Left renal cortex interstitium (tissue), 4 donors: Measurements from ENCODE around the gene SEC61A2. TPM values are rescaled to one million over a fixed set of nuclear protein-coding genes. Genes with fewer than 3 reads are reported as not detected.
"Not testable (repeated sequence)": the region's sequence is repeated elsewhere in the genome, so short reads cannot be mapped to it uniquely, and the experiment has no call there.

Source experiments
- DNase-seq, 4 donors: peaks; one replicate each; pipeline ENCODE4 v3.0.0-alpha.2; 2013; ENCODE audit warnings: low read depth in 4 of 4, low spot score in 2 of 4, missing footprints in 1 of 4
- polyA plus RNA-seq, 4 donors: library from polyadenylated mRNA; unstranded; fragments of 120-200 nt; gene quantifications; one replicate each; pipeline ENCODE4 v1.2.1, GENCODE V29; 2013; ENCODE audit not compliant: insufficient read length in 4 of 4

SEC61A2 gene
- polyA plus RNA-seq, 4 donors, result 11.8 to 24.5 (median 17.9) TPM

- no peak for DNase-seq
Observed at GRCh38 chr10:12158111-12158510, 28.6 kb downstream of the SEC61A2 start.

- DNase-seq, result no peak
Observed at GRCh38 chr10:12160664-12161063, 31.2 kb downstream of the SEC61A2 start.

GRCh38 chr10:12162927-12163326 is 33.5 kb downstream of the SEC61A2 start:
- no peak for DNase-seq

GRCh38 chr10:12164085-12164484 is 34.6 kb downstream of the SEC61A2 start:
- no peak for DNase-seq

GRCh38 chr10:12165036-12165435 is 35.6 kb downstream of the SEC61A2 start:
- DNase-seq, result no peak

GRCh38 chr10:12165999-12166775 is 36.7 kb downstream of the SEC61A2 start:
- no peak for DNase-seq

- DNase-seq, result not testable (repeated sequence)
Observed at GRCh38 chr10:12171512-12171911, 42.0 kb downstream of the SEC61A2 start.

- DNase-seq, result no peak
Observed at GRCh38 chr10:12177642-12178041, 48.2 kb downstream of the SEC61A2 start.

- DNase-seq, result no peak
Observed at GRCh38 chr10:12179606-12180170, 50.2 kb downstream of the SEC61A2 start.

GRCh38 chr10:12180221-12180974 is 50.9 kb downstream of the SEC61A2 start:
- DNase-seq, result no peak

- no peak for DNase-seq
Observed at GRCh38 chr10:12181065-12181775, 51.7 kb downstream of the SEC61A2 start.

GRCh38 chr10:12184165-12184564 is 54.7 kb downstream of the SEC61A2 start:
- no peak for DNase-seq

- DNase-seq, result no peak
Observed at GRCh38 chr10:12186323-12186722, 56.8 kb downstream of the SEC61A2 start.

GRCh38 chr10:12187321-12187905 is 57.9 kb downstream of the SEC61A2 start:
- no peak for DNase-seq

- no peak for DNase-seq
Observed at GRCh38 chr10:12188656-12189055, 59.2 kb downstream of the SEC61A2 start.

- no peak for DNase-seq
Observed at GRCh38 chr10:12189426-12189825, 59.9 kb downstream of the SEC61A2 start.

GRCh38 chr10:12191715-12192114 is 62.2 kb downstream of the SEC61A2 start:
- no peak for DNase-seq

- DNase-seq, result no peak
Observed at GRCh38 chr10:12193193-12193592, 63.7 kb downstream of the SEC61A2 start.

GRCh38 chr10:12194752-12195271 is 65.3 kb downstream of the SEC61A2 start:
- DNase-seq, result no peak

GRCh38 chr10:12195281-12195602 is 65.8 kb downstream of the SEC61A2 start:
- DNase-seq, result no peak
